PFSK-1 (cell line): ENCODE measurements around the gene TSC22D2.

Experiments used
- FOXP2 ChIP-seq: optimal IDR thresholded peaks from 2 replicates; pipeline ENCODE3; 2011; ENCODE audit warnings: borderline replicate concordance, control low read depth, inconsistent platforms; ENCODE audit not compliant: insufficient read depth; ENCODE audit errors: extremely low read length, extremely low read depth
- POLR2AphosphoS5 ChIP-seq: IDR thresholded peaks from 2 replicates; pipeline ENCODE4 v1.6.1; 2012; ENCODE audit warnings: low read depth, mild to moderate bottlenecking, control low read depth, low read length, moderate library complexity
- SIN3A ChIP-seq: IDR thresholded peaks from 2 replicates; pipeline ENCODE4 v1.6.1; 2012; ENCODE audit warnings: mild to moderate bottlenecking, low read length, moderate library complexity, borderline replicate concordance; ENCODE audit not compliant: insufficient read depth
- TAF1 ChIP-seq: IDR thresholded peaks from 2 replicates; pipeline ENCODE4 v1.6.1; 2012; ENCODE audit warnings: low read length, control low read depth, borderline replicate concordance; ENCODE audit not compliant: insufficient read depth
- TF ChIP-seq, protein P1 (sequence below), 2 experiments: IDR thresholded peaks; 2 replicates each; pipeline versions ENCODE4 v1.6.1 to v1.8.0; 2011 to 2012; ENCODE audit warnings: low read depth in 2 of 2, low read length in 2 of 2, control low read depth in 1 of 2, inconsistent platforms in 1 of 2, mild to moderate bottlenecking in 1 of 2, moderate library complexity in 1 of 2; ENCODE audit not compliant: insufficient read depth in 1 of 2

TSC22D2 gene

GRCh38 chr3:150480877-150481276 lies 72.8 kb downstream of the TSC22D2 start:
- TF ChIP-seq POLR2AphosphoS5 (no peak), FOXP2 (no peak), TAF1 (no peak)
- TF ChIP-seq, protein P1, sequence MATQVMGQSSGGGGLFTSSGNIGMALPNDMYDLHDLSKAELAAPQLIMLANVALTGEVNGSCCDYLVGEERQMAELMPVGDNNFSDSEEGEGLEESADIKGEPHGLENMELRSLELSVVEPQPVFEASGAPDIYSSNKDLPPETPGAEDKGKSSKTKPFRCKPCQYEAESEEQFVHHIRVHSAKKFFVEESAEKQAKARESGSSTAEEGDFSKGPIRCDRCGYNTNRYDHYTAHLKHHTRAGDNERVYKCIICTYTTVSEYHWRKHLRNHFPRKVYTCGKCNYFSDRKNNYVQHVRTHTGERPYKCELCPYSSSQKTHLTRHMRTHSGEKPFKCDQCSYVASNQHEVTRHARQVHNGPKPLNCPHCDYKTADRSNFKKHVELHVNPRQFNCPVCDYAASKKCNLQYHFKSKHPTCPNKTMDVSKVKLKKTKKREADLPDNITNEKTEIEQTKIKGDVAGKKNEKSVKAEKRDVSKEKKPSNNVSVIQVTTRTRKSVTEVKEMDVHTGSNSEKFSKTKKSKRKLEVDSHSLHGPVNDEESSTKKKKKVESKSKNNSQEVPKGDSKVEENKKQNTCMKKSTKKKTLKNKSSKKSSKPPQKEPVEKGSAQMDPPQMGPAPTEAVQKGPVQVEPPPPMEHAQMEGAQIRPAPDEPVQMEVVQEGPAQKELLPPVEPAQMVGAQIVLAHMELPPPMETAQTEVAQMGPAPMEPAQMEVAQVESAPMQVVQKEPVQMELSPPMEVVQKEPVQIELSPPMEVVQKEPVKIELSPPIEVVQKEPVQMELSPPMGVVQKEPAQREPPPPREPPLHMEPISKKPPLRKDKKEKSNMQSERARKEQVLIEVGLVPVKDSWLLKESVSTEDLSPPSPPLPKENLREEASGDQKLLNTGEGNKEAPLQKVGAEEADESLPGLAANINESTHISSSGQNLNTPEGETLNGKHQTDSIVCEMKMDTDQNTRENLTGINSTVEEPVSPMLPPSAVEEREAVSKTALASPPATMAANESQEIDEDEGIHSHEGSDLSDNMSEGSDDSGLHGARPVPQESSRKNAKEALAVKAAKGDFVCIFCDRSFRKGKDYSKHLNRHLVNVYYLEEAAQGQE (IDR thresholded peaks at IDR 0.05; ENCODE audit: insufficient read depth in 1 of 2, low read depth in 2 of 2, low read length in 2 of 2) = no peak

DNA sequence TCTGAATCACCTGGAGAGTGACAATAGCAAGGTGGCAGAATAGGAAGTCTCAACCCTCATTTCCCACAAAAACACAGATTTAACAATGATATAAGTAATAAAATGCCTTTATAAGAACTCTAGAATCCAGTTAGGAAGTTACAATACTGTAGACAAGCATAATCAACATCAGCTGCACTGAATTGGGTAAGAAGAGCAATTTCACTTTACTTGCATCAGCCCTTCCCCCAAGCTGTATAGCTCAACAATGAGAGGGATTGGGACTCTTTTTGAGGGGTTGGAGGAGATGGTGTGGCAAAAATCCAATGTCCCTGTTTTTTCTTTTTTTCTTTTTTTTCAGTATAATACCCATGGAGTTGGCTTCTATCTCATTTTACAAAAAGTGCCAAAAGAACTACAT lies 75.1 kb downstream of the TSC22D2 start:
- TF ChIP-seq TAF1 = no peak

DNA sequence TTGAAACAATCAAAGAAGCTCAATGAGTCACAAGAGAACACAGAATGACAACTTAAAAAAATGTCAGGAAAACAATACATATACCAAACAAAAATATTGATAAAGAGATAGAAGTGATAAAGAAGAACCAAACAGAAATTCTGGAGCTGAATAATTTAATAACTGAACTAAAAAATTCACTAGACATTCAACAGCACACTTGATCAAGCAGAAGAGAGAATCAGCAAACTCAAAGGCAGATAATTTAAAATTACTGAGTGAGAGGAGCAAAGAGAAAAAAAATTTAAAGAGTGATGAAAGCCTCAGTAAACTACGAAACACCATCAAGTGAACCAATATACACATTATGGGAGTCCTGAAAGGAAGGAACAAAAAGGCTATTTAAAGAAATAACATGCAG lies 76.3 kb downstream of the TSC22D2 start:
- no peak for TF ChIP-seq POLR2AphosphoS5
- TF ChIP-seq SIN3A = no peak
- TF ChIP-seq FOXP2 = no peak
- TF ChIP-seq TAF1 = no peak
- TF ChIP-seq, protein P1 (IDR thresholded peaks at IDR 0.05; ENCODE audit: insufficient read depth in 1 of 2, low read depth in 2 of 2, low read length in 2 of 2) = no peak

- no peak for TF ChIP-seq POLR2AphosphoS5
- no peak for TF ChIP-seq SIN3A
- no peak for TF ChIP-seq FOXP2
- no peak for TF ChIP-seq TAF1
- TF ChIP-seq, protein P1 (IDR thresholded peaks at IDR 0.05; ENCODE audit: insufficient read depth in 1 of 2, low read depth in 2 of 2, low read length in 2 of 2) = no peak
Measured at GRCh38 chr3:150488867-150489266, 80.8 kb downstream of the TSC22D2 start.

DNA sequence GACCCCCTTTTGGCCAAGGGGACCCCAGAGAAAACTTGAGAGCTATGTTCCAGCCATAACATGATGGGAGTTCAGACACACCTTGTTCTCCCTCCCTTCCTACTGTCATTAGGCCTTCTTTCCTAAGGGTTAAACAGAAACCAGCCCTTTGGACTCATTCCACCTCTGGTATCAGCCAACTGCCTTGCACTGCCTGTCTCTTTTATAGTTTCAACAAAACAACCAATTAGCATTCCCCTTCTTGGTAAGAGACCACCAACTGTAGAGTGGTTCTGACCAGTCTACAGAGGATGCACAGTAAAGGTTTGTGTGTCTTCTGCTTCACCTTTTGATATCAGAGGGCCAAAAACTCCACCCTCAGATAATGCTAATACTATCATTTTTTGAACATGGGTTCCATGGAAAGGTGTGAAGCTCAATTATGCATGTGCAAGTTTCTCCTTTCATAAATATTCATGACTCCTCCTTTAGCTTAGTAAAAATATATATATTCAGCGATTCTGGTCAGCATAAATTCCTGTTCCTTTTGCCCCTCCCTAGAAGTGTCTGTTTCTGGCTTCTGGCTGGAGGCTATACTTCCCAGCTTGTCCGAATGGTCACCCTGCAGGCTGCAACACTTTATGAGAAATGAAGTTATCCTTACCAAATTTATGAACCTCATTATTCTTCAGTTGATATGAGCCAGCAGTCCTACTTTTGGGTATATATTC lies 82.3 kb downstream of the TSC22D2 start:
- TF ChIP-seq SIN3A = no peak
- no peak for TF ChIP-seq FOXP2
- TF ChIP-seq TAF1 = no peak

DNA sequence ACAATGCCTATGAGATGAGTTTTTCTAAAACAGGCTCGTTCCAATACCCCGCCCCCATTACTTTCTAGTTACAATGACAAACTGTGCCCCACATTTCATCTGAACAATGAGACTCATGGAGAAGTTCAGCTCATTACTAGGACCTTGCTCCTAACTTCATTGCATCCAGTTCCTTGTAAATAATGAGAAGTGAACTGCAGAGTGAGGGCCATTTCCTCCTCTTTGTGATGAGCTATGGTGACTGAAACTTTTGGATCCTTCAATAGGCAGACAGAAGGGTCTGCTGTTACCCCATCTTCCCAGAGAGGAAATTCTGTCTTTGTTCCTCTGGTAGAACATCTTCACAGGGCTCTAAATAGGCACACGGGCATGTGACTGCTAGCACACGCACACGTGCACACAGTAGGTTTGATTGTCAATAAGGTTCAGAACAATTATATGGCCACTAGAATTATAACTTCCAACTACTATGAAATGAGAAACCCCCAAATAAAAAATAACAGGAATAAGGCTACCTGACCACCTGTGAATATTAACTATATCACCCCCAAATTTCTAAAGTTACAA lies 86.4 kb downstream of the TSC22D2 start:
- no peak for TF ChIP-seq SIN3A
- no peak for TF ChIP-seq POLR2AphosphoS5

- TF ChIP-seq POLR2AphosphoS5 = no peak
- TF ChIP-seq, protein P1 (IDR thresholded peaks at IDR 0.05; ENCODE audit: insufficient read depth in 1 of 2, low read depth in 2 of 2, low read length in 2 of 2) = no peak
- no peak for TF ChIP-seq SIN3A
- no peak for TF ChIP-seq FOXP2
- TF ChIP-seq TAF1 = no peak
Measured at GRCh38 chr3:150495149-150495548, 87.1 kb downstream of the TSC22D2 start.
